Measurements from ENCODE around the gene MARCHF4. TPM values are rescaled to one million over a fixed set of nuclear protein-coding genes. Genes with fewer than 3 reads are reported as not detected.

Gene MARCHF4
- total RNA-seq, 4 donors from 2014 or later = not detected

DNA sequence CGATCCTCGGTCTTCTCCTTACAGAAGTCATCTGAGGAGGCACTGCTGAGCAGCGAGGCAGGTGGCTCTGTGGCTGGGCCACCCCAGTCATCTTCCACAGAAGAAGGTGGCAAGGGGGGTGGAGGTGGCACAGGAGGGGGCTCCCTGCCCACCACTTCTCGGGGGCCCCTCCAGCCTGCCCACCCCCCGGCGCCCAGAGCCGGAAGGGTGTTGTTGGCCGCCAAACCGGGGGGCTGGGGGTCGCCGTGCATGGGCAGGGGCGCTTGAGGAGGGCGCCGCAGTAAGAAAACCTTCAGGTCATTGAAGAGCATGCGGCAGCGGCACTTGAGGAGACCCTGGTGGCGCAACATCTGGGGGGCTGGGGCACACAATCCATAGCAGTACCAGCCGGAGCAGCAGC lies 2.5 kb downstream of the MARCHF4 start:
- Histone ChIP-seq H3K27ac (no peak overlapping the region), H3K4me3 (no peak overlapping the region), H3K4me1 (peaks cover 9 to 17% (median 11%) of the 10 kb centered on the region in 3 donors), H3K36me3 (no peaks in the 10 kb centered on the region), H3K27me3 (peaks cover 10 to 98% (median 21%) of the 10 kb centered on the region in 4 donors), H3K9me3 (no peaks in the 10 kb centered on the region)
- DNase-seq = no peak
- WGBS, 2 donors = 67 to 78% methylated on average over 3 to 5 of the region's 18 CpGs
- no peak for TF ChIP-seq CTCF (IDR thresholded peaks at IDR 0.05)
- TF ChIP-seq POLR2A (IDR thresholded peaks at IDR 0.05) = no peak
- intact Hi-C loops (cut with DNase I) = no loop called here

DNA sequence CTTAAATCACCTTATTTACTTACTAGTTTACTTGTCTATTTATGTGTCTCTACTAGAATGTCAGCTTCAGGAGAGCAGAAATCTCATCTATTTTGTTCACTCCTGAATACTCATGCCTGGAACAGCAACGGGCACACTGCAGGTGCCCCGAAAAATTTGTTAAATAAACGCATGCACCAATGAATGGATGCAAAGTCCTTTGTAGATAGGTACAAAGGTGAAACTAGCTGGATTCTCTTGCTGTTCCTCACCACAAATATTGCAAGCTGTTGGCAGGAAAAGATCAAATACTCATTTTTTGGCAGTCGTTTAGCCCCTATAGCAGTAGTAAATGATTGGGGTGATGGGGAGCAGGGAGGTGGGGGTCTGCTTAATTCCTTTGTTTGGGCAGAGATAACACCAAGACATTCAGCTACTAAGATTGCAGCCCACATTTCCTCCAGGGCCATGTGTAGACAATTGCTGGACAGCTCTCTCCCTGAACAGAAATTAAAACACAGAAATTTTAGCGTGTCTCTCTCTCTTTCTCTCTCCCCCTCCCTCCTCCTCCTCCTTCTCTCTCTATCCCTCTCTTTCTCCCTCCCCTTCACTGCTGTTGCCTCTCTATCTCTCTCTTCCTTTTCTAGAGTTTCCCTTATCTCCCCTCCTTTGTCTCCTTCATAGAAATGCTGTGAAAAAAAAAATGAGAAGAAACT lies 5.4 kb downstream of the MARCHF4 start:
- Histone ChIP-seq H3K36me3 (no peaks in the 10 kb centered on the region), H3K27ac (no peak overlapping the region), H3K4me1 (peaks cover 5 to 21% (median 9%) of the 10 kb centered on the region in 3 donors), H3K9me3 (no peaks in the 10 kb centered on the region), H3K27me3 (peaks cover 8 to 74% (median 17%) of the 10 kb centered on the region in 4 donors), H3K4me3 (no peak overlapping the region)
- DNase-seq = no peak
- 30 to 33% methylated on average over 5 of the region's 5 CpGs for WGBS, 2 donors
- TF ChIP-seq POLR2A (IDR thresholded peaks at IDR 0.05) (no peak), CTCF (IDR thresholded peaks at IDR 0.05) (no peak)
- intact Hi-C loops (cut with DNase I) = no loop called here

- 85 to 94% methylated on average over 2 of the region's 2 CpGs for WGBS, 2 donors
- no peak for TF ChIP-seq POLR2A (IDR thresholded peaks at IDR 0.05)
- no peak for TF ChIP-seq CTCF (IDR thresholded peaks at IDR 0.05)
- Histone ChIP-seq H3K27me3 (peaks cover 0 to 66% (median 3%) of the 10 kb centered on the region in 4 donors), H3K27ac (no peak overlapping the region), H3K4me1 (peaks cover 0 to 12% (median 0%) of the 10 kb centered on the region in 3 donors), H3K9me3 (no peaks in the 10 kb centered on the region), H3K4me3 (no peak overlapping the region), H3K36me3 (no peaks in the 10 kb centered on the region)
- no peak for DNase-seq
- intact Hi-C loops (cut with DNase I) = no loop called here
These were observed 6.8 kb downstream of the MARCHF4 start for GRCh38 chr2:216365518-216365917.

- no peak for TF ChIP-seq POLR2A (IDR thresholded peaks at IDR 0.05)
- TF ChIP-seq CTCF (IDR thresholded peaks at IDR 0.05) = no peak
- H3K27me3 ChIP-seq = peaks cover 0 to 57% (median 0%) of the 10 kb centered on the region in 4 donors
- no peak overlapping the region for H3K27ac ChIP-seq
- no peak for DNase-seq
- no peaks in the 10 kb centered on the region for H3K9me3 ChIP-seq
- no peak overlapping the region for H3K4me3 ChIP-seq
- no peaks in the 10 kb centered on the region for H3K36me3 ChIP-seq
- WGBS, 2 donors = 47 to 72% methylated on average over 3 of the region's 3 CpGs
- intact Hi-C loops (cut with DNase I) = no loop called here
- H3K4me1 ChIP-seq = peaks cover 0 to 12% (median 0%) of the 10 kb centered on the region in 3 donors
These were observed 9.1 kb downstream of the MARCHF4 start for GRCh38 chr2:216363221-216363620.

- Histone ChIP-seq H3K4me3 (no peak overlapping the region), H3K9me3 (no peaks in the 10 kb centered on the region), H3K4me1 (peaks cover 0 to 12% (median 0%) of the 10 kb centered on the region in 3 donors), H3K27ac (no peak overlapping the region), H3K27me3 (peaks cover 0 to 57% (median 0%) of the 10 kb centered on the region in 4 donors), H3K36me3 (no peaks in the 10 kb centered on the region)
- WGBS, 2 donors = 33 to 44% methylated on average over 2 of the region's 2 CpGs
- intact Hi-C loops (cut with DNase I) = no loop called here
- no peak for DNase-seq
- TF ChIP-seq POLR2A (IDR thresholded peaks at IDR 0.05) = no peak
- no peak for TF ChIP-seq CTCF (IDR thresholded peaks at IDR 0.05)
These were observed 9.6 kb downstream of the MARCHF4 start for GRCh38 chr2:216362730-216363129.
